ENCODE measurements around the gene UNG.

Gene UNG

DNA sequence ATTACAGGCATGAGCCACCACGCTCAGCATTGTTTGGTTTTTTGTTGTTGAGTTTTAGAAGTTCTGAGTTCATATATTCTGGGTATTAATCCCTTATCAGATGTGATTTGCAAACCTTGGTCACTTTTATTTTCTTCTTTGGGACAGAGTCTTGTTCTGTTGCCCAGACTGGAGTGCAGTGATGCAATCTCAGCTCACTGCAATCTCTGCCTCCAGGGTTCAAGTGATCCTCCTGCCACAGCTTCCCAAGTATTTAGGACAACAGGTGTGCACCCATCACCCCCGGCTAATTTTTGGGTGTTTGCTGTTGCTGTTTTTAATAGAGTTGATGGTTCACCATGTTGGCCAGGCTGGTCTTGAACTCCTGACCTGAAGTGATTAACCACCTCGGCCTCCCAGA is 33.3 kb upstream of the UNG start:
- H3K4me1 ChIP-seq (ENCODE audit: insufficient read depth, low read length) = no peaks in the 10 kb centered on the region
- DNase-seq = no peak
- no peaks in the 10 kb centered on the region for H4K20me1 ChIP-seq (ENCODE audit: insufficient read depth, low read length)
- no peaks in the 10 kb centered on the region for H3K9me3 ChIP-seq (ENCODE audit: insufficient read depth, low read length, severe bottlenecking)
- ATAC-seq (ENCODE audit: insufficient read depth, low read depth) = no peak
- H3K4me2 ChIP-seq (ENCODE audit: insufficient read depth, low read length) = no peak overlapping the region
- H3K36me3 ChIP-seq (ENCODE audit: insufficient read depth, low read length) = peaks cover 26% of the 10 kb centered on the region
- no peak overlapping the region for H3K9ac ChIP-seq (ENCODE audit: low read depth, low read length)
- H3K4me3 ChIP-seq (ENCODE audit: low read depth in 1 of 2, low read length in 2 of 2) = no peak overlapping the region
- H2AFZ ChIP-seq (ENCODE audit: low read depth, low read length) = no peak overlapping the region
- H3K27me3 ChIP-seq (ENCODE audit: insufficient read depth, low read length, poor library complexity) = no peaks in the 10 kb centered on the region
- TF ChIP-seq, protein P1, sequence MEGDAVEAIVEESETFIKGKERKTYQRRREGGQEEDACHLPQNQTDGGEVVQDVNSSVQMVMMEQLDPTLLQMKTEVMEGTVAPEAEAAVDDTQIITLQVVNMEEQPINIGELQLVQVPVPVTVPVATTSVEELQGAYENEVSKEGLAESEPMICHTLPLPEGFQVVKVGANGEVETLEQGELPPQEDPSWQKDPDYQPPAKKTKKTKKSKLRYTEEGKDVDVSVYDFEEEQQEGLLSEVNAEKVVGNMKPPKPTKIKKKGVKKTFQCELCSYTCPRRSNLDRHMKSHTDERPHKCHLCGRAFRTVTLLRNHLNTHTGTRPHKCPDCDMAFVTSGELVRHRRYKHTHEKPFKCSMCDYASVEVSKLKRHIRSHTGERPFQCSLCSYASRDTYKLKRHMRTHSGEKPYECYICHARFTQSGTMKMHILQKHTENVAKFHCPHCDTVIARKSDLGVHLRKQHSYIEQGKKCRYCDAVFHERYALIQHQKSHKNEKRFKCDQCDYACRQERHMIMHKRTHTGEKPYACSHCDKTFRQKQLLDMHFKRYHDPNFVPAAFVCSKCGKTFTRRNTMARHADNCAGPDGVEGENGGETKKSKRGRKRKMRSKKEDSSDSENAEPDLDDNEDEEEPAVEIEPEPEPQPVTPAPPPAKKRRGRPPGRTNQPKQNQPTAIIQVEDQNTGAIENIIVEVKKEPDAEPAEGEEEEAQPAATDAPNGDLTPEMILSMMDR (IDR thresholded peaks at IDR 0.05; ENCODE audit: borderline replicate concordance, extremely low read depth, low read length, poor library complexity, severe bottlenecking) = no peak
- no peak for TF ChIP-seq EZH2 (IDR thresholded peaks at IDR 0.05; ENCODE audit: borderline replicate concordance, low read depth, low read length, severe bottlenecking)
- H3K27ac ChIP-seq (ENCODE audit: low read length) = no peak overlapping the region
- H3K79me2 ChIP-seq (ENCODE audit: insufficient read depth, low read length) = no peaks in the 10 kb centered on the region

GRCh38 chr12:109065154-109065852 is 32.1 kb upstream of the UNG start:
- Histone ChIP-seq H2AFZ (ENCODE audit: low read depth, low read length) (no peak overlapping the region), H3K27me3 (ENCODE audit: insufficient read depth, low read length, poor library complexity) (no peaks in the 10 kb centered on the region), H3K36me3 (ENCODE audit: insufficient read depth, low read length) (peaks cover 30% of the 10 kb centered on the region), H3K4me3 (ENCODE audit: low read depth in 1 of 2, low read length in 2 of 2) (no peak overlapping the region), H3K4me1 (ENCODE audit: insufficient read depth, low read length) (no peaks in the 10 kb centered on the region), H3K79me2 (ENCODE audit: insufficient read depth, low read length) (no peaks in the 10 kb centered on the region), H3K27ac (ENCODE audit: low read length) (no peak overlapping the region), H4K20me1 (ENCODE audit: insufficient read depth, low read length) (no peaks in the 10 kb centered on the region), H3K9ac (ENCODE audit: low read depth, low read length) (no peak overlapping the region), H3K9me3 (ENCODE audit: insufficient read depth, low read length, severe bottlenecking) (no peaks in the 10 kb centered on the region), H3K4me2 (ENCODE audit: insufficient read depth, low read length) (no peak overlapping the region)
- ATAC-seq (ENCODE audit: insufficient read depth, low read depth) = no peak
- DNase-seq = no peak
- TF ChIP-seq, protein P1 (IDR thresholded peaks at IDR 0.05; ENCODE audit: borderline replicate concordance, extremely low read depth, low read length, poor library complexity, severe bottlenecking) = no peak
- TF ChIP-seq EZH2 (IDR thresholded peaks at IDR 0.05; ENCODE audit: borderline replicate concordance, low read depth, low read length, severe bottlenecking) = no peak

DNA sequence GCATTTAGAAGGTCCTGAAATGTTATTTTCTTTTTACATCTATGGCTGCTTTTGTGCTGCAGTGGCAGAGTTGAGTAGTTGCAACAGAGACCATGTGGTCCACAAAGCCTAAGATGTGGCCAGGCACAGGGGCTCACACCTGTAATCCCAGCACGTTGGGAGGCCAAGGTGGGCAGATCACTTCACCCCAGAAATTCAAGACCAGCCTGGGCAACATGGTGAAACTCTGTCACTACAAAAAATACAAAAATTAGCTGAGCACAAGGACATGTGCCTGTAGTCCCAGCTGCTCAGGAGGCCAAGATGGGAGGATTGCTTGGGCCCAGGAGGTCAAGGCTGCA is 31.6 kb upstream of the UNG start:
- Histone ChIP-seq H3K4me3 (ENCODE audit: low read depth in 1 of 2, low read length in 2 of 2) (no peak overlapping the region), H2AFZ (ENCODE audit: low read depth, low read length) (no peak overlapping the region), H3K79me2 (ENCODE audit: insufficient read depth, low read length) (no peaks in the 10 kb centered on the region), H3K4me2 (ENCODE audit: insufficient read depth, low read length) (no peak overlapping the region), H4K20me1 (ENCODE audit: insufficient read depth, low read length) (no peaks in the 10 kb centered on the region), H3K4me1 (ENCODE audit: insufficient read depth, low read length) (no peaks in the 10 kb centered on the region), H3K9me3 (ENCODE audit: insufficient read depth, low read length, severe bottlenecking) (no peaks in the 10 kb centered on the region), H3K27ac (ENCODE audit: low read length) (no peak overlapping the region), H3K36me3 (ENCODE audit: insufficient read depth, low read length) (peaks cover 33% of the 10 kb centered on the region), H3K9ac (ENCODE audit: low read depth, low read length) (no peak overlapping the region), H3K27me3 (ENCODE audit: insufficient read depth, low read length, poor library complexity) (no peaks in the 10 kb centered on the region)
- no peak for ATAC-seq (ENCODE audit: insufficient read depth, low read depth)
- DNase-seq = no peak
- TF ChIP-seq, protein P1 (IDR thresholded peaks at IDR 0.05; ENCODE audit: borderline replicate concordance, extremely low read depth, low read length, poor library complexity, severe bottlenecking) = no peak
- TF ChIP-seq EZH2 (IDR thresholded peaks at IDR 0.05; ENCODE audit: borderline replicate concordance, low read depth, low read length, severe bottlenecking) = no peak

Data from DND-41 (cell line).